A549 treated with RU486 at 1 μM for 4 hours (cell line): ENCODE results near the gene AMZ2. TPM values are rescaled to one million over a fixed set of nuclear protein-coding genes. Genes with fewer than 3 reads are reported as not detected.

Experiments
- total RNA-seq: library from RNA; stranded (reverse); fragments of 200-300 nt; extraction: Qiagen RNA extraction; gene quantifications from 5 replicates; pipeline ENCODE4 v1.2.3, GENCODE V29; 2022; ENCODE audit warnings: low read depth

The AMZ2 gene
- total RNA-seq = 102 to 119 TPM (median 112 TPM) in 5 replicates

GRCh38 chr17:68247445-68248198, at the start of gene AMZ2:
AMZ2 (plus strand) TSS chr17:68248043; CDS start chr17:68250188, 2,145 bp downstream.

GRCh38 chr17:68290955-68291835, 43.4 kb downstream of the AMZ2 start, which contains the start of the genes ARSG and SLC16A6:
ARSG (plus strand) TSS chr17:68291495; CDS start chr17:68307494, 15,999 bp downstream.
SLC16A6 (minus strand) TSS chr17:68291127; CDS start chr17:68278320, 12,807 bp downstream.

Other genes with a start within 250 kb of the AMZ2 start
- 458 to 539 TPM (median 493 TPM) in 5 replicates for gene KPNA2, start 212.3 kb upstream of the AMZ2 start, total RNA-seq
- 0.30 to 0.54 TPM (median 0.36 TPM) in 5 replicates for gene SLC16A6, start 43.1 kb downstream of the AMZ2 start, total RNA-seq
- gene ARSG, start 43.5 kb downstream of the AMZ2 start, total RNA-seq = 1.1 to 2.1 TPM (median 1.4 TPM) in 5 replicates
- gene WIPI1, start 209.5 kb downstream of the AMZ2 start, total RNA-seq = 6.0 to 10.5 TPM (median 8.8 TPM) in 5 replicates